SHP77 treated with DMSO at 0.1 percent for 48 hours (cell line): ENCODE measurements around the gene NPEPL1.
"Not testable (repeated sequence)": the region's sequence is repeated elsewhere in the genome, so short reads cannot be mapped to it uniquely, and the experiment has no call there.

Experiments used
- DNase-seq: peaks from one replicate; lab custom pipeline; 2025; lab: John Stamatoyannopoulos, UW

NPEPL1 gene

GRCh38 chr20:58714340-58714922 is 21.8 kb downstream of the NPEPL1 start:
- DNase-seq, result no peak

GRCh38 chr20:58714923-58715351 is 22.3 kb downstream of the NPEPL1 start:
- DNase-seq, result no peak

GRCh38 chr20:58715391-58715800 is 22.8 kb downstream of the NPEPL1 start:
- no peak for DNase-seq

- no peak for DNase-seq
Measured at GRCh38 chr20:58715801-58716475, 23.3 kb downstream of the NPEPL1 start.

DNA sequence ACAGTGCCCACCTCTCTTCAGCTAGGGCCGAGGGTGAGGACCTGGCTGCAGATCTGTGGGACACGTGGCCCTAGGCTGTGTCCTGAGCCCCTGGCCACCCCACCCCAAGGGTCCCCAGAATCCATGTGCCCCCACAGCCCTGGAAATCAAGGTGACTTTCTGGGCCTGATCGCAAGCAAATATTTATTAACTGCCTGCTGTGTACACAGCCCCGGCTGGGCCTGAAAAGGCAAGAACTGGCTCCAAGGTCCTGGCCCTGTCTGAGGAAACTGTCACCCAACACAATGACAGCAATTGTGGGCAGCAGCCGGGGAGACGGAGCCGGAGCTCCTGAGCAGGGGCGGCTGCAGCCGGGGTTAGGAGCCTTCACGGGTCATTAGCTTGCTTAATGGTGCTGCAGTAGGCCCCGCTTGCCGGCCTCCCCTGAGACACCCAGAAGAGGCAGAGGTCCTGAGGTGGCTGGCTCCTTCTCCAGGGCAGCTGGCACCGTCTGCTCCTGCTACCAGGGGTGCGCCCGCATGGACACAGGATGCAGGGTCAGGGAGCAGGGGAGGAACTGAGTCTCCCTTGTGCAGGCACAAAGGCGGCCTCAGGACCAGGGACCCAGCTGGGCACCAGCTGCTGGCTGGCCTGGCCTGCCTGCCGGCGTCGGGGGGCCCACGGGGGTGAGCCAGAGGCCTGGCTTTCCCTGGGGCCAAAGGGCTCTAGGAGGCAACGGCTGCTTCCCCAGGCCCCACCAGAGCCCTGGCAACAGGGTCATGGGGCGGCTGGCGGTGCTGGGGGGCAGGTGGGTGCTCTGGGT is 24.1 kb downstream of the NPEPL1 start:
- no peak for DNase-seq

DNA sequence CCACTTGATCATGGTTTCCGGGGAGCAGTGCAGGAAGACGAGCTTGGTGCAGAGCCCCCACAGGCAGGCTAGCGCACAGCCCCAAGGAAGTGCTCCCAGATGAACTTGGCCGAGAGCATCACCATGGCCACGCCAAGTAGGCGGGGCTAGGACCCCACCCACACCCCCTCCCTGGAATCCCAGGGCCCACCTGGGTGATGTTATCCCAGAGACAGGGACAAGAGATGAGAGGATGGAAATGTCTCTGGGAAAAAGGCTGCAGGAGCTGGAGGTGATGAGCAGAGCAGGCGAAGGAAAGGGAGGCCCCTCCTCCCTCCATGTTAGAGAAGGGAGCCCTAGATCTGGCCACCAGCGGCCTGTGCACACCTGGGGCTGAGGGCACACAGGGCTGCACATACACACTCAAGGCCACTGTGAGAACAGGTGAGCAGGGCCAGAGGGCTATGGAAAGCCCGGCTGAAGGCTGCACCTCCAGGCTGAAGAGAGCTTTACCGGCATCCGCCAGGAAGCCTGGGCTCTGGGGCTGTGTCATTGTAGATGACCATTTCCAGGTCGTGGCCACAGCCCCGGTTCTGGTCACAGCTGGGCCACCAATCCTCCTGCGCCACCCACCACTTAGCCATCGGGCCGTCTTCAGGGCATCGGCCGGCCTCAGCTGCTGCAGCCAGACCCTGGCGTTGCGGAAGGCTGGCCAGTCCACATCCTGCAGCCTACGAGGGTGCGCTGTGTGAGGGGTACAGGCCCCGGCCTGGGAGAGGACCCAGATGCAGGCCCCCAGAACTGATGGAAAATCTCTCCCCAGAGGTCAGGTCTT is 24.9 kb downstream of the NPEPL1 start:
- no peak for DNase-seq

DNA sequence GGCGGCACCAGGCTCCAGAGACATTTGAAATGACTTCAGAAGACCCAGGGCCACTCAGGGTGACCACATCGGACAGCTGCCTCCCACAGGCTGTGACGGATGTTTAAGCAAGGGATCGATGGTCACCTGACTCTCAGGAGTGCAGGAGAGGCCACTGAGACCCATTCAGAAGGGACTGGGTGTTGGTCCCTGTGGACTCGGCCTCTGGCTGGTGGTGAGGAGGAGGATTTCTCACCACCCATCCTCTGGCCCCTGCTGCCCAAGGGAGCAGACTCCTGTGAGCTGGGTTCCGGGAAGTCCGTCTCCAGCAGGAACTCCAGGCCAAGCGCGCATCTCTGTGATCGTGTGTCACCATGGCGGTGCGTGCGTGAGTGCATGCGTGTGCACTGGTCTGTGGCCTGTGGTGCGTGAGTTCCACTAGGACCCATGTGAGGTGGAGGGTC is 25.5 kb downstream of the NPEPL1 start:
- no peak for DNase-seq

GRCh38 chr20:58718729-58719128 is 26.1 kb downstream of the NPEPL1 start:
- no peak for DNase-seq

- DNase-seq, result no peak
Measured at GRCh38 chr20:58719258-58719657, 26.7 kb downstream of the NPEPL1 start.

- no peak for DNase-seq
Measured at GRCh38 chr20:58719971-58720371, 27.4 kb downstream of the NPEPL1 start.

- no peak for DNase-seq
Measured at GRCh38 chr20:58720890-58721289, 28.3 kb downstream of the NPEPL1 start.

- no peak for DNase-seq
Measured at GRCh38 chr20:58721951-58722778, 29.6 kb downstream of the NPEPL1 start.

DNA sequence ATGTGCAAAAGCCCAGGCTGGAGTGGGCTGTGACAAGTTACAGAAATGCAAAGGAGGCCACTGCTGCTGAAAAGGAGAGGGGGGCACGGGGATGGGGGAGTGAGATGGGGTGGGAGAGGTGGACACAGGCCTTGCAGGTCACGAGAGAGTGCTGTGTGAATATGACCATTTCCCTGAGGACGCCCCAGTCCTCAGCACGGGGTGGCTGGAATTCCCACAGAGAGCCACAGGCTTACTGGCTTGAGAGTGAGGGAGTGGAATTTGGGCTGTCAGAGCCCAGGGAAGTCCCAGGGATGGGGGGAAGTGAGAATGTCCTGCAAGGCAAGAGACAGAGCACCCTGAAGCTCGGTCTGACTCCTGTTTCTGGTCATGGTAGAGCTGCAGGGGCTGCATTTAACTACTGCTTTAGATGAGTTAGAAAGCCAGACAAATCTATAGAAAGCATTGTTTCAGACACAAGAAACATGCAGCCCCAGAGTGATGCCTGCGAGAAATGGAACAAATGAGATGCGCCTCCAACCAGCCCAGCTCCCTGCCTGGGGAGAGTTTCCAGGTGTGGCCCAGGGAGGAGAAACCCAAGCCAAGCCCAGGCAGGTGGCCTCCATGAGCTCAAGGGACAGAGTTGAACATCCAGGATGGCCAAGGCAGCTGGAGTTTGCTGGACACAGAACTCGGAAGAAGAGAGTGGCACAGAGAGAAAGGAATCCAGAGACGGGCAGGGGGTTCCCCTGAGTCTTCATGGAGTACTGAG is 30.5 kb downstream of the NPEPL1 start:
- no peak for DNase-seq

DNA sequence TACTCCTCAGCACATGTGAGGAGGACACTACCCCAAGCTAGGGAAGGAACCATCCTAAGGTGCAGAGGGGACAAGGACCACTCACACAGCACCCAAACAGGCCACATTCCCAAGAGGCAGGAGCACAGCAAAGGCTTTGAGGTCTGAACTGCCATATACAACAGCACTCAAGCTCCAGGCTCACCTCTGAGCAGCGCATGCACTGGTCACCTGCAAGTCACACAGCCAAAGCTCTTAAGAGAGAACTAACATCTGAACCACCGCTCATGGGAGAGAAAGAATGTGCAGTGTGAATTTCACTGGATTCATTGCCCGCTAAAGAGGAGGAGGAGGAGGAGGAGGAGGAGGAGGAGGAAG is 31.0 kb downstream of the NPEPL1 start:
- no peak for DNase-seq

GRCh38 chr20:58726156-58726555 is 33.6 kb downstream of the NPEPL1 start:
- DNase-seq, result not testable (repeated sequence)

DNA sequence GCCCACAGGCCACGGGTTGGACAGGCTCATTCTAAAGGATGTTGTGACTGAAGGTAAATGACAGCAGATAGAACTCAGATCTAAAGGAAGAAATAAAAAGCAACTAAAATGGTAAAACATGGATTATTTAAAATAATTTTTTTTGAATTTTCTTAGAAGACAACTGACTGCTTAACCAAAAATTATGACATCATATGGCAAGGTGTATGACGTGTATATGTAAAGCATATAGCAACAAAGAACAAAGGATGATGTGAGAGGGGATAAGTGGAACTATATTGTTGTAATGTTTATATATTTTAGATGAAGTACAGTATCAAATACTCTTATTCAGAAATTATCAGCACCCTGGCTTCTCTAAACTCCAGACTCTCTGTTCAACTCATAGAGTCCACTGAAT is 38.6 kb downstream of the NPEPL1 start:
- DNase-seq, result no peak

DNA sequence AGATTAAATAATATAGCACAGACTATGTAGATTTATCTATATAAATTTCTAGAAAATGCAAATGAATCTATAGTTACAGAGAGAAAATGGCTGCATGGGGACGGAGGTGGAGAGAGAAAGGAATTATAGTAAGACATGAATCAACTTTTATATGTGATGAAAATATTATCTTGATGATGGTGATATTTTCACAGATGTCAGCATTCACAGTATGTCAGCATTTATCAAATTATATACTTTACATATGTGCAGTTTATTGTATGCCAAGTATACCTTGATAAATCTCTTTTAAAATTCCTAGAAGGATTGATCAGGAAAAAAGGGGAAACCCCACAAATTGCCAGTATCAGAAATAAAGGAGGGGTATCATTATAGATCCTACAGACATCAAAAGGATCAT is 44.6 kb downstream of the NPEPL1 start:
- DNase-seq, result no peak

GRCh38 chr20:58740356-58741308 is 48.0 kb downstream of the NPEPL1 start:
- DNase-seq, result no peak

GRCh38 chr20:58741384-58741783 is 48.8 kb downstream of the NPEPL1 start:
- no peak for DNase-seq
